Measurements from ENCODE around the gene PSMG4.

PSMG4 gene

GRCh38 chr6:3312604-3313231 lies 54.0 kb downstream of the PSMG4 start:
- no peak for DNase-seq

GRCh38 chr6:3314176-3314575 lies 55.4 kb downstream of the PSMG4 start:
- DNase-seq, result no peak

- DNase-seq, result no peak
Observed at GRCh38 chr6:3314621-3315467, 56.1 kb downstream of the PSMG4 start.

- DNase-seq, result no peak
Observed at GRCh38 chr6:3315841-3316240, 57.1 kb downstream of the PSMG4 start.

- DNase-seq, result no peak
Observed at GRCh38 chr6:3316331-3316730, 57.6 kb downstream of the PSMG4 start.

GRCh38 chr6:3316818-3317217 lies 58.1 kb downstream of the PSMG4 start:
- DNase-seq, result no peak
